AG04449 (cell line): ENCODE results near the gene ABCB8.

Experiments used
- CTCF ChIA-PET: fragments of 350-600 bp; formaldehyde crosslinking; extraction: SDS; loops from one replicate; lab custom pipeline; 2021; ENCODE audit warnings: antibody characterized with exemption; lab: Yijun Ruan, JAX
- POLR2A ChIA-PET: fragments of 400-600, 350-600 bp; formaldehyde crosslinking; extraction: SDS; loops from one replicate; lab custom pipeline; 2020; ENCODE audit warnings: antibody characterized with exemption, inconsistent platforms; lab: Yijun Ruan, JAX
- DNase-seq: peaks from one replicate; pipeline ENCODE4 v3.0.0-alpha.2; 2010; ENCODE audit warnings: low read depth, low spot score
- H3K4me3 ChIP-seq: 2 replicates; pipeline ENCODE4 v1.5.1; 2011; ENCODE audit warnings: low read depth, mild to moderate bottlenecking, control low read depth, low read length
- CTCF ChIP-seq: IDR thresholded peaks from one replicate; pipeline ENCODE4 v1.5.1; 2011; ENCODE audit warnings: mild to moderate bottlenecking, moderate library complexity, low read length, control low read depth, inconsistent platforms; ENCODE audit not compliant: insufficient read depth; ENCODE audit errors: missing control alignments

ABCB8 gene

GRCh38 chr7:151079199-151079910 lies 51.1 kb downstream of the ABCB8 start:
- DNase-seq: no peak
- TF ChIP-seq CTCF: no peak
- H3K4me3 ChIP-seq: peak overlapping the region; percentile 87
- ChIA-PET CTCF (interaction anchor here (1.6 to 1.8 kb wide), 2 partner anchors 28 to 32 kb away, joined by 3 to 12 read pairs; no protein-coding TSS in a partner anchor), POLR2A (no interaction called here)

- peak overlapping the region; percentile 87 for H3K4me3 ChIP-seq
- no peak for TF ChIP-seq CTCF
- no peak for DNase-seq
- CTCF ChIA-PET: interaction anchor here (0.9 to 19.2 kb wide), 4 partner anchors 11 to 30 kb away, joined by 3 to 347 read pairs (median 4); no protein-coding TSS in a partner anchor
- POLR2A ChIA-PET: interaction anchor here (0.5 to 1.6 kb wide), 9 partner anchors 17 to 111 kb away, joined by 3 to 7 read pairs (median 3); partner anchors contain the start of gene ABCB8
Measured at GRCh38 chr7:151080067-151080521, 51.8 kb downstream of the ABCB8 start.

GRCh38 chr7:151080522-151081169 lies 52.4 kb downstream of the ABCB8 start, which contains the start of gene FASTK:
TSS of gene FASTK (minus strand) at chr7:151080809. CDS start at chr7:151080766, 43 bp downstream.
- CTCF ChIA-PET: interaction anchor here (0.9 to 19.2 kb wide), 4 partner anchors 10 to 29 kb away, joined by 3 to 347 read pairs (median 4); no protein-coding TSS in a partner anchor
- peak within 1 kb of the TSS; percentile 87 for H3K4me3 ChIP-seq
- POLR2A ChIA-PET: interaction anchor here (0.5 to 1.6 kb wide), 14 partner anchors 12 to 112 kb away, joined by 3 to 8 read pairs (median 3); partner anchors contain the start of gene ABCB8
- peak; percentile 31 for DNase-seq
- TF ChIP-seq CTCF: no peak

GRCh38 chr7:151081170-151082101 lies 53.2 kb downstream of the ABCB8 start:
- ChIA-PET CTCF (interaction anchor here (1.0 to 19.2 kb wide), 3 partner anchors 14 to 28 kb away, joined by 3 to 347 read pairs (median 4); no protein-coding TSS in a partner anchor), POLR2A (interaction anchor here (0.5 to 1.6 kb wide), 12 partner anchors 13 to 93 kb away, joined by 3 to 8 read pairs (median 3); partner anchors contain the start of gene ABCB8)
- TF ChIP-seq CTCF: no peak
- peak overlapping the region; percentile 71 for H3K4me3 ChIP-seq
- no peak for DNase-seq

- POLR2A ChIA-PET: no interaction called here
- CTCF ChIA-PET: interaction anchor here (1.3 to 19.2 kb wide), 2 partner anchors 20 to 27 kb away, joined by 3 to 347 read pairs; no protein-coding TSS in a partner anchor
- no peak for TF ChIP-seq CTCF
- peak overlapping the region; percentile 71 for H3K4me3 ChIP-seq
- no peak for DNase-seq
Measured at GRCh38 chr7:151082141-151083070, 54.2 kb downstream of the ABCB8 start.
